GM10266 (cell line): ENCODE measurements around the gene MFSD12.

Experiments
- DNase-seq: peaks from one replicate; pipeline ENCODE4 v3.0.0; 2012; ENCODE audit errors: extremely low spot score
- CTCF ChIP-seq: IDR thresholded peaks from 2 replicates; pipeline ENCODE4 v1.5.1; 2012; ENCODE audit warnings: mild to moderate bottlenecking, low read depth; ENCODE audit not compliant: control insufficient read depth, insufficient read depth; ENCODE audit errors: missing control alignments

The MFSD12 gene

GRCh38 chr19:3526507-3527237 is 30.7 kb downstream of the MFSD12 start:
- DNase-seq: no peak
- TF ChIP-seq CTCF: no peak

- TF ChIP-seq CTCF: no peak
- DNase-seq: no peak
These were observed 32.4 kb downstream of the MFSD12 start for GRCh38 chr19:3524904-3525451.

DNA sequence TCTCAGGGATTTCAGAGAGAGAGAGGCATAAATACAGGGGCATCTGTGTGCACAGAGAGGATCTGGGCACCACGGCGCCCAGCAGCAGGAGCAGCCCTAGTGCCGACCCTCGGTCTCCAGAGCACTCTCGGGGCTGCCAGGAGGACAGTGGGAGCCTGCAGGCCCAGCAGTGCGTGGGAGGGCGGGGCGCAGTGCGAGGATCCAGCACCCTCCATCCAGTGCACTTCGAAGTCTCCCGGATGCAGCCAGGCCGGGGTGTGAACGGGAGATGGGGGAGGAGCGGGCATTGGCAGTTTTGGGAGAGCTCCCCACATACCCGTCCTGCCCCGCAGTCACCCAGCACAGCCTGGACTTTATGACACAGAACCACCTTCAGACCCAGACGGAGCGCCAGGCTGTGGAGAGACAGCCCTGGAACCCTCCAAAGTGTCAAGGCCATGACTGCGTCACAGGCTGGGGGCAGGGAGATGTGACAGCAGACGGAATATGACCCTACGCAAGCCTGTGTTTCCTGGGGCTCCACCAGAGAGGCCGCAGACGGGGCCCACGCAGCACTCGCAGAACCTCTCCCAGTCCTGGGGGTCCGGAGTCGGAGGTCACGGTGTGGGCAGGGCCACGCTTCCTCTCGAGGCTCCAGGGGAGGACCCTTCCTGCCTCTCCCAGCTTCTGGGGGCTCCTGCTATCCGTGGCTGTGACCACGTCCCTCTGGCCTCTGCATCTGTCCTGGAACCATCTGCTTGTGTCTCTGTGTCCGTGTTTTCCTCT is 33.1 kb downstream of the MFSD12 start:
- TF ChIP-seq CTCF: no peak
- no peak for DNase-seq

GRCh38 chr19:3523361-3524077 is 33.9 kb downstream of the MFSD12 start:
- TF ChIP-seq CTCF: no peak
- no peak for DNase-seq

- no peak for DNase-seq
- no peak for TF ChIP-seq CTCF
These were observed 34.7 kb downstream of the MFSD12 start for GRCh38 chr19:3522421-3523360.

- DNase-seq: no peak
- no peak for TF ChIP-seq CTCF
These were observed 36.3 kb downstream of the MFSD12 start for GRCh38 chr19:3521104-3521445.
